Esophagus squamous epithelium (tissue), 5 donors: ENCODE data around the gene DLK1. TPM values are rescaled to one million over a fixed set of nuclear protein-coding genes. Genes with fewer than 3 reads are reported as not detected.
A peak's percentile ranks its signal among the peaks of the same experiment; 100 is the strongest.

ENCODE experiments used
- DNase-seq: peaks from one replicate; lab custom pipeline; 2025; lab: John Stamatoyannopoulos, UW
- H3K27ac ChIP-seq, 4 donors: fragments of 200-600 bp; sonication (generic); one replicate each; pipeline ENCODE4 v1.5.1; 2016 to 2019; ENCODE audit warnings: mild to moderate bottlenecking in 1 of 4
- H3K27me3 ChIP-seq, 4 donors: fragments of 200-600 bp; sonication (generic); 1 replicate in 3 of 4; 2 replicates in 1 of 4; pipeline versions ENCODE4 v1.5.1 to v1.6.0; 2017 to 2021; ENCODE audit warnings: antibody characterized with exemption in 1 of 4
- H3K36me3 ChIP-seq, 3 donors: fragments of 200-600 bp; sonication (generic); one replicate each; pipeline ENCODE4 v1.5.1; 2016 to 2019
- H3K4me1 ChIP-seq, 3 donors: fragments of 200-600 bp; sonication (generic); one replicate each; pipeline ENCODE4 v1.5.1; 2017 to 2019
- H3K4me3 ChIP-seq, 4 donors: fragments of 200-600 bp; sonication (generic); 1 replicate in 3 of 4; 2 replicates in 1 of 4; pipeline ENCODE4 v1.5.1; 2016 to 2019; ENCODE audit warnings: mild to moderate bottlenecking in 2 of 4, moderate library complexity in 1 of 4
- H3K9me3 ChIP-seq, 3 donors: fragments of 200-600 bp; sonication (generic); one replicate each; pipeline ENCODE4 v1.5.1; 2016 to 2019
- CTCF ChIP-seq, 6 experiments: fragments of 450-650 bp in 4 of 6; fragments of 200-600 bp in 2 of 6; sonication (generic) in 2 of 6; IDR thresholded peaks; one replicate each; pipeline ENCODE4 v1.5.1; 2016 to 2019; ENCODE audit warnings: antibody characterized with exemption in 6 of 6, mild to moderate bottlenecking in 4 of 6, moderate library complexity in 4 of 6
- POLR2A ChIP-seq, 4 donors: fragments of 450-650 bp; IDR thresholded peaks; one replicate each; pipeline ENCODE4 v1.6.1; 2017; ENCODE audit warnings: antibody characterized with exemption in 4 of 4, mild to moderate bottlenecking in 4 of 4, moderate library complexity in 3 of 4
- WGBS, 2 donors: methylation state at CpG; one replicate each; pipeline ENCODE4 v1.1.5; 2018; 5-methylcytosine and 5-hydroxymethylcytosine counted together
- intact Hi-C: fragments of 100-400 bp; cut with DNase I; formaldehyde crosslinking; loops from one replicate; pipeline ENCODE4 v1.15.0; 2022
- total RNA-seq, 4 donors: library from RNA; depleted of rRNA; stranded (reverse); fragments of >200 nt; gene quantifications; one replicate each; pipeline ENCODE4 v1.1.0, GENCODE V29; 2016
- donor health status: DM: yes; HTN: yes; CAD: no.

DLK1 gene
- total RNA-seq, 4 donors from 2014 or later = not detected

- no peak for TF ChIP-seq CTCF (IDR thresholded peaks at IDR 0.05)
- no peak for TF ChIP-seq POLR2A (IDR thresholded peaks at IDR 0.05)
- Histone ChIP-seq H3K4me3 (no peak overlapping the region), H3K9me3 (no peaks in the 10 kb centered on the region), H3K27me3 (no peaks in the 10 kb centered on the region), H3K4me1 (peaks cover 0 to 6% (median 0%) of the 10 kb centered on the region in 3 donors), H3K27ac (no peak overlapping the region), H3K36me3 (no peaks in the 10 kb centered on the region)
- 56% methylated on average over 3 of the region's 3 CpGs for WGBS, 2 donors
- intact Hi-C loops = no loop called here
- no peak for DNase-seq
Observed at GRCh38 chr14:100741966-100742365, 15.3 kb downstream of the DLK1 start.

GRCh38 chr14:100746326-100746725, 19.6 kb downstream of the DLK1 start:
- Histone ChIP-seq H3K4me3 (no peak overlapping the region), H3K27me3 (no peaks in the 10 kb centered on the region), H3K27ac (peak overlapping the region in 1 of 4 donors; percentile 63), H3K36me3 (no peaks in the 10 kb centered on the region), H3K4me1 (peaks cover 0 to 15% (median 0%) of the 10 kb centered on the region in 3 donors), H3K9me3 (no peaks in the 10 kb centered on the region)
- TF ChIP-seq CTCF (IDR thresholded peaks at IDR 0.05) (no peak), POLR2A (IDR thresholded peaks at IDR 0.05) (no peak)
- intact Hi-C loops = no loop called here
- DNase-seq = no peak

GRCh38 chr14:100747021-100747586, 20.4 kb downstream of the DLK1 start:
- 32 to 45% methylated on average over 8 to 9 of the region's 9 CpGs for WGBS, 2 donors
- intact Hi-C loops = no loop called here
- TF ChIP-seq POLR2A (IDR thresholded peaks at IDR 0.05) (no peak), CTCF (IDR thresholded peaks at IDR 0.05) (peak in 1 of 6 experiments; percentile 22)

GRCh38 chr14:100747736-100748135, 21.0 kb downstream of the DLK1 start:
- peaks cover 0 to 4% (median 0%) of the 10 kb centered on the region in 4 donors for H3K27me3 ChIP-seq
- H3K36me3 ChIP-seq = no peaks in the 10 kb centered on the region
- peak overlapping the region in 3 of 4 donors; percentile 49 to 75 (median 56) for H3K27ac ChIP-seq
- DNase-seq = no peak
- intact Hi-C loops = no loop called here
- peaks cover 0 to 15% (median 0%) of the 10 kb centered on the region in 3 donors for H3K4me1 ChIP-seq
- TF ChIP-seq POLR2A (IDR thresholded peaks at IDR 0.05) (no peak), CTCF (IDR thresholded peaks at IDR 0.05) (no peak)
- WGBS, 2 donors = 73 to 86% methylated on average over 2 to 8 of the region's 8 CpGs
- no peaks in the 10 kb centered on the region for H3K9me3 ChIP-seq
- no peak overlapping the region for H3K4me3 ChIP-seq

More at GRCh38 chr14:100747021-100747586, 20.4 kb downstream of the DLK1 start:
- Histone ChIP-seq H3K9me3 (no peaks in the 10 kb centered on the region), H3K4me3 (no peak overlapping the region), H3K27ac (peak overlapping the region in 3 of 4 donors; percentile 49 to 75 (median 56)), H3K27me3 (no peaks in the 10 kb centered on the region), H3K36me3 (no peaks in the 10 kb centered on the region), H3K4me1 (peaks cover 0 to 15% (median 0%) of the 10 kb centered on the region in 3 donors)
- DNase-seq = no peak

- TF ChIP-seq POLR2A (IDR thresholded peaks at IDR 0.05) = no peak
- TF ChIP-seq CTCF (IDR thresholded peaks at IDR 0.05) = no peak
- H3K4me1 ChIP-seq = peaks cover 0 to 15% (median 0%) of the 10 kb centered on the region in 3 donors
Observed at GRCh38 chr14:100748403-100748802, 21.7 kb downstream of the DLK1 start.

More at GRCh38 chr14:100748403-100748802, 21.7 kb downstream of the DLK1 start:
- no peak for DNase-seq
- Histone ChIP-seq H3K9me3 (no peaks in the 10 kb centered on the region), H3K36me3 (no peaks in the 10 kb centered on the region), H3K27me3 (peaks cover 0 to 11% (median 0%) of the 10 kb centered on the region in 4 donors), H3K4me3 (no peak overlapping the region), H3K27ac (no peak overlapping the region)
- intact Hi-C loops = no loop called here
- 76 to 78% methylated on average over 5 of the region's 5 CpGs for WGBS, 2 donors
